SKM-1 treated with dmso at 0.1 percent for 144 hours (cell line): ENCODE measurements around the gene IFNL4.

Experiments
- DNase-seq: peaks from one replicate; lab custom pipeline; 2025; ENCODE audit not compliant: unreplicated experiment; lab: John Stamatoyannopoulos, UW

Gene IFNL4

GRCh38 chr19:39197808-39198207, 50.8 kb downstream of the IFNL4 start:
- no peak for DNase-seq

- DNase-seq, result no peak
Measured at GRCh38 chr19:39196860-39197562, 51.6 kb downstream of the IFNL4 start, which contains the start of gene NCCRP1. Gene NCCRP1, plus strand, starts transcription at chr19:39196964. Its CDS starts 19 bp downstream, at chr19:39196983.

- no peak for DNase-seq
Measured at GRCh38 chr19:39196320-39196719, 52.3 kb downstream of the IFNL4 start.
